NCI-H748 (cell line): Measurements from ENCODE around the gene TSNAX.
"Not testable (repeated sequence)": the region's sequence is repeated elsewhere in the genome, so short reads cannot be mapped to it uniquely, and the experiment has no call there.

Experiments
- DNase-seq: peaks from one replicate; lab custom pipeline; 2025; ENCODE audit not compliant: unreplicated experiment; lab: John Stamatoyannopoulos, UW

The TSNAX gene, protein sequence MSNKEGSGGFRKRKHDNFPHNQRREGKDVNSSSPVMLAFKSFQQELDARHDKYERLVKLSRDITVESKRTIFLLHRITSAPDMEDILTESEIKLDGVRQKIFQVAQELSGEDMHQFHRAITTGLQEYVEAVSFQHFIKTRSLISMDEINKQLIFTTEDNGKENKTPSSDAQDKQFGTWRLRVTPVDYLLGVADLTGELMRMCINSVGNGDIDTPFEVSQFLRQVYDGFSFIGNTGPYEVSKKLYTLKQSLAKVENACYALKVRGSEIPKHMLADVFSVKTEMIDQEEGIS

DNA sequence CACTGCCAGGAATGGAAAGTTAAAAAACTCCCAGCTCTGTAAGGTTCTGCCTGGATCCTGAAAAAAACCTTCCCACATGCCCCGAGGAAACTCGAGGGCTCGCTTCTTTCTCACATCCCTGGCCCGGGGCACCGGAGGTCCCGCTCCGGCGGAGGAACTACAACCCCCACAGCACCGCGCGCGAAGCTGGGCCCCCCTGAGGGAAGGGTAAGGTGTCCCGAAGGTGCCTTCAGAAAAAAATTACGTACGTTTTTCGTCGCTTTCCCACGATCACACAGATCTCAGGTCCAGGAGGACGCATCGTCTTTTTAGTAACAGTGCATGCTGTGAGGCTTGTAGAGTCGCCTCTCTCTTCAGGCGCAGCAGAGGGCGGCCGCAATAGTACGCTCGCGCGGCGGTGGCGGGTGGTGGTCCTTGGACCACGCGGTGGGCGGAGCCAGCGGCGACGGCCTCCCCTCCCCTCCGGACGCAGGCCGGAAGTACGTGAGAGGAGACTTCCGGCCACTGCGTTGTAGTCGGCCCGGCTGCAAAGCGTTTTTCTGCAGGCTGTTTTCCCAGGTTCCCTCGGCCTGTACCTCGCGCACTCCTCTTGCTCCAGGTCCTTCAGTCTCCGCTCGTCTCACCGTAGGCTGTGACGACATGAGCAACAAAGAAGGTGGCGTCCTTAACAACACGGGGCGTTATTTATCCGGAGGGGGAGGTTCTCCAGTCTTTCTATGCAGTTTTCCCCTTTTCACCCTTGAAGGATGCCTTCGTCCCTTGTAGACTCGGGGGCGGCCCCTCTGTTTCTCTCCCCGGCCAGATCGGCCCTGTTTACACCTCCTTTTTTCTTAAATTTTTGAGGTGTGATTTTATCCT lies at the start of gene TSNAX:
Gene TSNAX, plus strand, starts transcription at position 498 of the 858 bp plus-strand sequence. Its CDS starts 142 bp downstream, at position 640.
- peak; percentile 93 for DNase-seq

DNA sequence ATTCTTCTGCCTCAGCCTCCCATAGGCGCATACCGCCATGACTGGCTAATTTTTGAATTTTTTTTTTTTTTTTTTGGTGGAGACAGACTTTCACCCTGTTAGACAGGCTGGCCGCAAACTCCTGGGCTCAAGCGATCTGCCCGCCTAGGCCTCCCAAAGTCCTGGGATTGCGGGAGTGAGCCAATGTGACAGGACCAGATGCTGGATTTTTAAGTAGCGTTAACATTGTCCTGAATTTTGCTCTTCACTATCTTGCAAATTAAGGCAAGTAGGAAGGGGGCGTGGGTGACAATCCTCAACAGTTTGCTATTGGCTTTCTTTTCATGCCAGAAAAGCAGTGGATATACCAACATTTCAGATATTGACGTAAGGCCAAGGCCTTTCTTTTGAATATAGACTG lies 49.7 kb upstream of the TSNAX start:
- no peak for DNase-seq

DNA sequence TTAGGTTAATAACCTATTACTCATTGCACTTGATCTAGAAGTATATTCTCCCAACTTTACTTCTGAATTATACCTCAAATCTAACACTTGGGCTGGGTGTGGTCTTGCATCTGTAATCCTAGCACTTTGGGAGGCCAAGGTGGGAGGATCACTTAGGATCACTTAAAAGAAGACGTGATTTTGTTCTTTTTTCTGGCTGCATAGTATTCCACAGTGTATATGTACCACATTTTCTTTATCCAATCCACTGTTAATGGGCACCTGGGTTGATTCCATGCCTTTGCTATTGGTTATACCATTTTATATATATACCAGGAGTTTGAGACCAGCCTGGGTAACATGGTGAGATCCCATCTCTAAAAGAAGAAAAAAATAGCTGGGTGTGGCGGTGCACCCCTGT lies 48.5 kb upstream of the TSNAX start:
- DNase-seq, result no peak

DNA sequence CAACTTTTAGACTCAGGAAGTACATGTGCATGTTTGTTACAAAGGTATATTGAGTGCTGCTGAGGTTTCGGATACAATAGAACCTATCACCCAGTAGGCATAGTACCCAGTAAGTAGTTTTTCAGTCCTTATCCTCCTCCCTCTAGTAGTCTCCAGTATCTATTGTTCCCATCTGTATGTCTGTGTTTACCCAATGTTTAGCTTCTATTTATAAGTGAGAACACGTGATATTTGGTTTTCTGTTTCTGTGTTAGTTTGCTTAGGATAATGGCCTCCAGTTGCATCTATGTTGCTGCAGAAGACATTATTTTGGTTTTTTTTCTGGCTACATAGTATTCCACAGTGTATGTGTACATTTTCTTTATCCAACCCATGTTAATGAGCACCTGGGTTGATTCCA lies 47.2 kb upstream of the TSNAX start:
- DNase-seq, result peak; percentile 7

DNA sequence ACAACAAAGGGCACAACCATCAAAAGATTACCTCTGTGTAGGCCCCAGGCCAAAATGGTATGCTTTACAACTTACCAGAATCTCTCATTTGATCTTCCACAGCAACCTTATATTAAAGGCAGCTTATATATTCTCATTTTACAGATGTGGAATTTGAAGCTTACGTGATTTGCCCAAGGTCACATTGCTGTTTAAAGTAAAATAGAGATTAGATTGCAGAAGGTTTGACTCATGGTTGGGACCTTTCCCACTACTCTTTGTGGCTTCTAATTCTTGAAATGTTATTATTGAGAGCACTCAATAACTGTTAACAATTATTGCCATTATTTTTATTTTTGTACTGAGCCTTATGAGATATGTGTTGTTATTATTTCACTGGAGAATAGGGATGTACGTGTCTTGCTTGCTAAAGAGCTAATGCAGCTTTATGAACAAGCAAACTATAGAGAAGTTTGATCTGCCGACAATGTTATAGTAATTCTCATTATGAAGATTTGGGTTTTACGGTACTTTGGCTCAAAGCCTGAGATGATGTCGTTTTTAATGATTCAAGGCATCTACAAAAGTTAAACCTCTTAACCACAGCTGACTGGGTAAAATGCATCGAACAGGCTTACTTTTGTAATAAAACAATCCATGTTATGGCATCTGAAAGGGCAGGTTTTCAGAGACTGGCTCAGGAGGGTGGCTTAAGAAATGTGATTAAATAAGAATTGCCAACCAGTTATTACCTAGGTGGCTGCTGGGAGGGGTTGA lies 43.3 kb upstream of the TSNAX start:
- DNase-seq, result no peak

DNA sequence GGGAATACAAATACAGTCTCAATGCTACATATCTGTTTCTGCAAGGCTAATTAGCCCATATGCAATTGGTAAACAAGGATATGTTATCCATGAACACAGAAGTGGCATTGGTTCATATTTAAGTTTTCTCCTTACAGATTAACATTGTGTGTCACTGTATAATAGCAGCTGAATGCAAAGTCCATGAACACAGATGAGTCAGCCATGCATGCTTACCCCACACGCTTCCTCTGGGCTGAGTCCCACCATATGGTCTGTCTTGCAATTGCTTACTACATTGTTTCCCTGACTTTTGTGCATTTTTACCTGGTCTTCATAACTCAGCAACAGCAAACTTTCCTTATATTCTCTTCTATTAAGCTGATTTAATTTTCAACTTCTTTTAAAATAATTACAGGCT lies 41.5 kb upstream of the TSNAX start:
- no peak for DNase-seq

DNA sequence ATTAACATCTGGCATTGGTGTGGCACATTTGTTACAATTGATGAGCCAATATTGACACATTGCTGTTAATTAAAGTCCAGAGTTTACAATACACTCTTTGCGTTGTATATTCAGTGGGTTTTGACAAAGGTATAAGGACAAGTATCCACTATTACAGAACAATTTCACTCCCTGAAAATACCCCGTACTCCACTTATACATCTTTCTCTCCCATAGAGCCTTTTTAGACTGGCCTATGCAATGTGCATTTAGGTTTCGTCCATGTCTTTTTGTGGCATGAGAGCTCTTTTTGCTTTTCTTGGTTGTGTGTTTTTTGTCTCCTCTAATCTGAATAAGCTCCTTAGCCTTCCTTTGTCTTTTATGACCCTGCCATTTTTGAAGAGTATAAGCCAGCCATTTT lies 40.6 kb upstream of the TSNAX start:
- DNase-seq, result peak; percentile 79

DNA sequence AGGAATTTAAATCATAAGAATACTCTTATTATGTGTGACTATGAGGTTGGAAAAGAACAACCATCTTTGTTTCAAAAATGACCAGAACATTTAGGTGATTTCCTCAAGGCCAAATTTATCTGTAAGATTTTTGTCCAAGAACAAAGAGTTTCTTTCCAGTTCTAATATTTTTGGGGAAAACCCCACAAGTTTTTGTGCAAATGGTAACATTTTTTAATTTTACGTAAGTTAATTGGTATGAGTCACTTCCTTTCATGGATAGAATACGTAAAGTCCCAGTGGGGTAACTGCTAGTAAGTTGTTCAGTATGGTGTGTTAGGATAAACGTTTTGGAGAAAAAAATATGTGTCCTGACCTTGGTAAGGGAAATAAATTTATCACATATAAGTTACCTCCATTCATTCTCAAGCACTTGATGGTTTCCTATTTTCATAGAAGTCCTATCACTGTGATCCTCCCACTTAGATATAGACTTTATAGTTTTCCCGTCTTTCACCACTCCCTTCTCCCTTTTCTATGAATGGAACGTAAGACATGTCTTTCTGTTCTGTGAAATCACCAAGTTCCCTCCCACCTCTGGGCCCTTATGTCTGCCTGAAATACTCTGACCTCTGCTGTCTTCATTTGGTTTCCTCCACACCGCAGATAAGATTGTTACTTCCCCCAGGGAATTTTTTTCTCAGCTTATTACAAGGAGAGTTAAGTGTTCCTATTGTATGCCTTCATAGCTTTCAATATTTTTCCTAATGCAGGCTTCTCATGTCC lies 34.9 kb upstream of the TSNAX start:
- DNase-seq, result no peak

DNA sequence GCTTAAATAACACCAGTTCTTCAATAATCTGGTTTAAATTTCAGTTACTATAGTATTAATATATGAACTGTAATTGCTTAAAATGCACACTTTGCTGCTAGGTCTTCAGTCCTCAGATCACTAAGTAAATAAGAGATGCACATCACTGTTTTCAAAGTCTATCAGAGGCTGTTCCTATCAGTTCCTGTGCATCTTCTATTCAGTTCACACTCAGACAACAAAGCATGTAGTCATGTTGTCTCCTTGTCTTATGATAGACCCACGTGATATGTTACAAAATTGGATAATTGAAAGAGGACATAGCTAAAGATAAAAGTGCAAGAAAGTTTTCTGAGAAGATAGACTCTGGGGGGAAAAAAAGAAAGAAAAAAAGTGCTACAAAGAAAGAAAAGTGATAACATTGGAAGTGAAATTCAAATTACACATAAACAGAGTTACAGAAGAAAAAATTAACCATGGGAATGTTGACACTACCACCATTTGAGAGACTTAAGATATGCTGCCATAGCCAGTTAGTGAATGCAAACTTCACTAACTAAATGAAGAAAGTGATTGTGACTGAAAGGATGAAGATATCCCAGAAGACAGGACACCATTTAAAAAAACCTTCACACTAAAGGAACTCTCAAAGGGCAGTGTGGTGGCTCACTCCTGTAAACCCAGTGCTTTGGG lies 33.9 kb upstream of the TSNAX start:
- no peak for DNase-seq

DNA sequence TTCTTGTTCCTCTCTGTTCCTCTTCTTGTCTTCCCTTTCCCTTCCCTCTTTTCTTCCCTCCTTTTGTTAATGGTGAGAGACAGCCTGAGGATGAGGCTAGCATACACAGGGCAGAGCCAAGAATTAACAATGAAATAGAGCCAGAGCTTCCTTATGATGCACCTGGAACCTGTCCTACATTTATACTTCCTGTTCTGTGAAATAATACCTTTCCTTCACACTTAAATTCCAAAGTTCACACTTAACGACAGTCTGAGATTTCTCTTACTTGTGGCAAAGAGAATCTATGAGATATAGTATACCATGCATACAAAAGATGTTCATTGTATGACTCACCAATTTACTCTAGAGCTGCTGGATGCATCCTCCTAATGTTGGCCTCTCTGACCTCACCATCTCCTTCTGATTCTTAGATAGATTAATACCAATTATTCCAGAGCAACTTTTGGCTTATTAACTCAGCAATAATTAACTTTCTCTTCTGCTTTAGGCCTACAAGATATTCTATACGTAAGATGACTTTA lies 30.8 kb upstream of the TSNAX start:
- DNase-seq, result no peak

DNA sequence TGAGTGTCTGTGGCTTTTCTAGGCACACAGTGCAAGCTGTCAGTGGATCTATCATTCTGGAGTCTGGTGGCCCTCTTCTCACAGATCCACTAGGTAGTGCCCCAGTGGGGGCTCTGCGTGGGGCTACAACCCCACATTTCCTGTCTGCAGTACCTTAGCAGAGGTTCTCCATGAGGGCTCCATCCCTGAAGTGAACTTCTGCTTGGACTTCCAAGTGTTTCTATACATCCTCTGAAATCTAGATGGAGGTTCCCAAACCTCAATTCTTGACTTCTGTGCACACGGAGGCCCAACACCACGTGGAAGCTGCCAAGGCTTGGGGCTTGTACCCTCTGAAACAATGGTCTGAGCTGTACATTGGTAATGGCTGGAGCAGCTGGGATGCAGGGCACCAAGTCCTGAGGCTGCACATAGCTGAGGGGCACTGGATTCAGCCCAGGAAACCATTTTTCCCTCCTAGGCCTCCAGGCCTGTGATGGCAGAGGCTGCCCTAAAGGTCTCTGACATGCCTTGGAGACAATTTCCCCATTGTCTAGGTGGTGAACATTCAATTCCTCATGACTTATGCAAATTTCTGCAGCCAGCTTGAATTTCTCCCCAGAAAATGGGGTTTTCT lies 29.2 kb upstream of the TSNAX start:
- DNase-seq, result no peak

DNA sequence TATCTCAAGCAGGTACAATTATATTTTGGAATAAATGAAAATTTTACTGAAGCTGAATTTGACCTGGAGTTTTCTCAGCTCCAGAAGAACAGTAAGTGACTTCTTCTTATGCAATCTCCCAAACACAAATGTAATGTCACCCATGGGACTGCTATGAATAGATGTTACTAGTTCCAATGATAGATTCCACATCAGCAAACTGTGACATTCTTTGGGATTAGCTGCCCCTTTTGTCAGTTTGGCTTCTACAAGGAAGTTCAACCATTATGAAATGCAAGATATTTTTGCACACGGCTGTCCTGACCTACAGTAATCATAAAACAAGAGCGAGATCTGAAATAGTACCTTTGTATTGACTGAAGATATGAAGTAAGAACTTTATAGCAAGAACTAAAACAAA lies 27.8 kb upstream of the TSNAX start:
- no peak for DNase-seq

DNA sequence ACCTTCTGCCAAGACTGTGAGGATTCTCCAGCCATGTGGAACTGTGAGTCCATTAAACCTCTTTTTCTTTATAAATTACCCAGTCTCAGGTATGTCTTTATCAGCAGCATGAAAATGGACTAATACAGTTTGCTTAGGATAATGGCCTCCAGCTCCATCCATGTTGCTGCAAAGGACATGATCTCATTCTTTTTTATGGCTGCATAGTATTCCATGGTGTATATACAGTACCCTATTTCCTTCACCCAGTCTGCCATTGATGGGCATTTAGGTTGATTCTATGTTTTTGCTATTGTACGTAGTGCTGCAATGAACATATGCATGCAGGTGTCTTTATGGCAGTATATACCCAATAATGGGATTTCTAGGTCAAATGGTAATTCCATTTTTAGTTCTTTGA lies 25.3 kb upstream of the TSNAX start:
- DNase-seq, result not testable (repeated sequence)

DNA sequence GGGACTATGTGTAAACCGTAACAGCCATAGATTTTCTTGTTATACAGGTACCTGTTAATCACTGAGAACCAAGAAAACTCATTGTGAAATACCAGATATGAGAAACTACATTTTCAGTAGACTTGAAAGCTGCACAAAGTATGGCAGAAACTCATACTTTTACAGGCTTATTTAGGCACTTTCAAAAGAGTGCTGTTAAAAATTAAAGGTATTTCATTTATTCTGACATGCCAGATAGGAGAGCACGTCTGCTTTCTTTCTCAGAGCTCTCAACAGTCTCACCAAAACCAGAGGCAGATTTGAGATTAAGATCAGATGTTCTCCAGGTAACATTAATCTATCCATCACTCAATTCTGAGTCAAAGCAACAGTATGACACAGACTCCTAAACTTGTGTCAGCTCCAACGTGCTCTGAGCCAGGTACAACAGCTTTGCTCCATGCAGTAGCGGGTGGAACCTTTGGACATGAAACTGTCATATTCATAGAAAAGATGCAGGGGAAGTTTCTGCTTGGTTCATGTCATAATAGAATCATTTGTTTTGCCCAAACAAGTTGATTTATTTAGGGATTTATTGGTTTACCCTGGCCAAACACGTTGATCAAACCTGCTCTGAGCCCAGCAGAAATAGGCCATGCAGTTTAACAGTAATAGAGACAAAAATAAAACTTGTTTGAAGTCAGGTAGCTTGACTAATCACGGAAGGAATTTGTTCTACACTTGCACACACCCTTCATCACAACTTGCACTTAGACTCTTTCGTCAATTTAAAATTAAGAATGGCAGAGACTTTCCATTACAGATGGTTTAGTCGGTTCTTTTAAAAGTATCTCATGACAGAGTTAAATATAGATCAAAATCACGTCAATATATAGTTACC lies 20.8 kb upstream of the TSNAX start:
- no peak for DNase-seq

DNA sequence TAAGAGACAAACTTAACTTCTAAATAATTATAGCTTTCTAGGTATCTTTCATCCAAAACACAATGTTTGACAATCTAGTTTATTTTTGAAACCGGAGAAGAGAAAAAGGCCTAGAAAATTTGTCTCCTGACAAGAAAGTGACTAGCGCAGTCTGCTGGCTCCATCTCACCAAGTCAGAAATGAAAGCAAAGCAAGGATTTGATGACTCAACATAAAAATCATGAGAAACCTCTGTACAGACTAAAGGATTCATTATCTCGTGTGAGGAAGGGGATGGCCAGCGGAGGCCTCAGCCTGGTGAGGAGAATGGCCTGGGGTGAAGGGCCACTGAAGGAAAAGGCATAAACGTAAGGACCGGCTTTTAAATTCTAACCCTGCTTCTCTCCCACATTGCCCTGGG lies 20.0 kb upstream of the TSNAX start:
- no peak for DNase-seq

DNA sequence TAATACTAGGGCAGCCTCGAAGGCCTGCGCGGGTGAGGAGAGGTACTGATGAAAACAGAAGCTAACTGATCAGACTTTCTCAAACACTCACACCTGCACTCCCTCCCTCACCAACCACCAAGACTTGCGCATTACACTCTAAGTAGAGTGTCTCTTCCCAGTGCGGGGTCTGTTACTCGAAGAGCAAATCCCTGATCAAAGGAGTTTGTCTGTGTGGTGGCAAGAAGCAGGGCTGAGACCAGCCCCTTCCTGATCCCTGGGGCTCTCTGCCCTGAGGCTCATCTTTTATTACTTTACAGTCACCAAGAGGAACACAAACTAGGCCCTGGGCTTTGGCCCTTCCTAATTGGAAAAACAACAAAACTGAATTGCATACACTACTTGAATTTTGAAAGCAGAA lies 19.5 kb upstream of the TSNAX start:
- DNase-seq, result no peak

DNA sequence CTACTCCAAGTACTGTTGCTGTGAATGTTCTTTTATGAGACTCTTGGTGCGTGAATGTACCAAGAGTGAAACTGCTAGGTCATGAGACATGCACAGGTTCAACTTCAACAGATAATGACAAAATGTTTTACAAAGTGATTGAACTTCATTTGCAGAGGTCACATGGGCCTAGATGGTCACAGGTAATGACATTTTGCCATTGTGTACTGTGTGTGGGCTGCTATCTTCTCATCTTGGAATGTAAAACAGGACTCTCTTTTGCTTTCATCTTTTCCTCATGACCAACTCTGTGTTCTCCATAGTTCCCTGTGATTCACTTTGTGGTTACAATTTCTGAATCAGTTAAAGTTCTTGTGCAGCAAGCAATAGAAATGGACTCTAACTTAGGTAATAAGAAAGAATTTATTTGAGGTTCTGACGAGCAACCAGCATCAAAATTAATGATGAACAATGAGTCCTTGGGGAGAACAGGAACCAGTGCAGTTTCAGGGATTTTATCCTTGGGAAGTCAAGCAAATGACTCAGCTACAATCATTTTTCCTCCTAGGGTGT lies 16.2 kb upstream of the TSNAX start:
- no peak for DNase-seq

DNA sequence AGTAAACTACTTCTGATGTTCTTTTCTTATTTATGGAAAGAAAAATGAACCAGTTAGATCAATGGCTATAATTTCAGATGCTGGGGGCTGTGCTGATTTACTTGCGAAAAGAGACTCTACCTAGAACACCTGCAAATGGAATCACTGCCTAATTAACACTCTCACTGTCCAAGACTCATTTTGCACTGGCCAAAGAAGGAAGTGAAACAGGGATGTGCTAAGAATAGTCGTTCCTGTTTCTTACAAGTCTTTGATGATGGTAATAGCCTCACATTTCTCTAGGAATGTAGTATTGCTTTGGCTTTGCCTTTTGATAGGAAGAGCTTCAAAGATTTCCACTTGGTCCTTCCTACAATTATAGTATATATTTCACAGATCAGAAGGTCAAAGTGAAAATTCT lies 12.7 kb upstream of the TSNAX start:
- DNase-seq, result no peak

DNA sequence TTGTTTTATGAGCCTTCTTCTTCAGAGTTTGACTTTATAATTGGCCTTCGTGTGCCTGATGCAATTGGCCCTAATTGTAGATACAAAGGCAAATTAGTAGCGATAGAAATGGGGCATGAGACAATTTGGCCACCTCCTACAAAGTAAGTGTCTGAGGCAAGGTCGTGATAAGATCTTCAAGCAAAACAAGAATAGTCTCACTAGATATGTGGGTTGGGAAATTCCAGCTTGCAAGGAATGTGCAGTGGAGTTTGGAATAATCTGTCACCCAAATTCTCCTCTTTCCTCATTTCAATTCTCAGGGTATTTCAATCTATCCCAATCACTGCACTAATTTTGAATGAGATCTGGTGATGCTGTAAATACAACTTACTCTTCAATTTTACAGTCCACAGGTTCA lies 11.4 kb upstream of the TSNAX start:
- no peak for DNase-seq
